GM19463 (cell line): ENCODE data around the gene COG5.

Experiments
- ATAC-seq: cut with Tn5 transposase; IDR thresholded peaks from one replicate; pipeline ENCODE4 v1.9.1; 2021; ENCODE audit warnings: mild to moderate bottlenecking, moderate library complexity; ENCODE audit not compliant: unreplicated experiment

Gene COG5

DNA sequence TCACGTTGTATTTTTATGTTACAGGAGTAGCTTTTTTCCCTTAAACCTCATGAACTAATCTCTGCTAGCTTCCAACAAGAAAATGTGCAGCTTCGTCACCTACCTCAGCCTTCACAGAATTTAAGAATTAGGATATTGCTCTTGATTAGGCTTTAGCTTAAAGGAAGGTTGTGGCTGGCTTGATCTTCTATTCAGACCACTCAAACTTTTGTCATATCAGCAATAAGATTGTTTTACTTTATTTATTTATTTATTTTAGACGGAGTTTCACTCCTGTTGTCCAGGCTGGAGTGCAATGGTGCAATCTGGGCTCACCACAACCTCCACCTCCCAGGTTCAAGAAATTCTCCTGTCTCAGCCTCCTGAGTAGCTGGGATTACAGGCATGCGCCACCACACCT is 219.4 kb downstream of the COG5 start:
- no peak for ATAC-seq

DNA sequence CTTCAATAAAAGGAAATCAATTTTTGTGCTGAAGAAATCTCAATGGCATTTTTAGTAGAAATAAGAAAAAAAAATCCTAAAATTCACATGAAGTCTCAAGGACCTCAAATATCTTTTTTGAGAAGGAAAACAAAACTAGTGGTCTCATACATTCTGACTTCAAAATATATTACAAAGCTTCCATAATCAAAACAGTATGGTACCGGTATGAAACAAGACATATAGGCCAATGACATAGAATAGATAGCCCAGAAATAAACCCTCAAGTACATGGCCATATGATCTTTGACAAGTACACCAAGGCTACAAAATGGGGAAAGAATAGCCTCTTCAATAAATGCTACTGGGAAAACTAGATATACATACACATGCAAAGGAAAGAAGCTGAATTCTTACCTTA is 225.6 kb downstream of the COG5 start:
- no peak for ATAC-seq

DNA sequence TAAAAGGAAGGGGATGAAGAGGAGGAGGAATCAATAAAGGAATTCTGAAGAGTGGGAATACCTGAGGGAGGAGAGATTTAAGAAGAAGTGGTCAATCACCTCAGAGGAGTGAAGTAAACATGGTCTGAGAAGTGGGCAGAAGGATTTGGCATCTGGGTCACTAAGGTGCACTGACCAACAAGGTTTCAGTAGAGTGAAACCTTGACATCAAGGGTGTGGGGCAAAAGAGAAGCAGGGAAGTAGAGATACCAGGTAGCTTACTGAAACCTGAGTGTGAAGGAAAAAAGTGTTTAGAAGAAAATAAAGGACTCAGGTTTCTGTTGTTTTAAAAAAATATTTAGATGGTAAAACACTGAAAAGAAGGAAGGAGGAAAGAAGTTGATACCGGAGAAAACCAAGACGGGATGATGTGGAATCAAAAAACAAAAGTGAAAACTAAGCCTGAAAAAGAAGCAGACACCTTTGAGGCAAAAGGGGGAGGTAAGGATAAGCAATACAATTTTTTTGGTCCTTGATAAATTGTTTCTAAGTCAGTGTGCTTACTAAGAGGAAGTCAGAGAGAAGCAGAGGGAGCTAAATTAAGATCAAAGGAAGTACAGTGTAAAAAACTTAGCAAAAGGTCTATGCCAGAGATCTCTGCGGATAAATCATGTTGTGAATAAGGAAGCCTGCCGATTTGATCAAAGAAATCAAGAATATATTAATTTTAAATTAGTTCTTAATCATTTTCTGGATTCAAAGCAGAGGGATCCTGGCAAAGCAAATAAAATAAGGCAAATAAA is 231.0 kb downstream of the COG5 start:
- ATAC-seq: peak; percentile 50

DNA sequence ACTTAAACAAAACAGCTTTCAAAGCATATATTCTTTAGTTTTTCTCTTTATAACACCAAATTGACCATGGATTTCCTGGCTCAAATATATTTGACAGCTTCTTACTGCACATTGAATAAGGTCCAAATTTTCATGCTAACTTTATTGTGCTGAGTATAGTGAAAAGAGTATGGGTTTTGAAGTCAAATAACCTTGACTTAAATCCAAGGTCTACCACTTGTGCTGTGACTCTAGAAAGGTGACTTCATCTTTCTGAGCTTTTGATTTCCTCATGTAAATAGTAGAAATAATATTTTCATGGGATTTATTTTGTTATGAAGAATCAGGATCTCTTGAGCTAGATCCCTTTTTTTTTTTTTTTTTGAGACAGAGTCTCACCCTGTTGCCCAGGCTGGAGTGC is 233.2 kb downstream of the COG5 start:
- ATAC-seq: no peak

DNA sequence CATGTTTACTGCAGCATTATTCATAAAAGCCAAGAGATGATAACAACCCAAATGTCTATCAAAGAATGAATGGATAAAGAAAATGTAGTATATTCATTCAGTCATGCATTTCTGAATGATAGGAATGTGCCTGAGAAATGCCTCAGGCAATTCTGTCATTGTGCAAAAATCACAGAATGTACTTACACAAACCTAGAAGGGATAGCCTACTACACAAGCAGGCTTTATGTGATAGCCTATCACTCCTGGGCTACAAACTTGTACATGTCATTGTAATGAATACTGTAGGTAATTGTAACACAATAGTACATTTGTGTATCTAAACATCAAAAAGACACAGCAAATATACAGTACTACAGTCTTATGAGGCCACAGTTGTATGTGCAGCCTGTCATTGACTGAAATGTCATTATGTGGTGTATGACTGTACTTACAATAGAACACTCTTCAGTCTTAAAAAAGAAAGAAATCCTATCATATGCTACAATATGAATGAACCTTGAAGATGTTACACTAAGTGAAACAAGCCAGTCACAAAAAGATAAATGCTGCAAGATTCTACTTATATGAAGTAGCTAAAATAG is 235.6 kb downstream of the COG5 start:
- no peak for ATAC-seq

DNA sequence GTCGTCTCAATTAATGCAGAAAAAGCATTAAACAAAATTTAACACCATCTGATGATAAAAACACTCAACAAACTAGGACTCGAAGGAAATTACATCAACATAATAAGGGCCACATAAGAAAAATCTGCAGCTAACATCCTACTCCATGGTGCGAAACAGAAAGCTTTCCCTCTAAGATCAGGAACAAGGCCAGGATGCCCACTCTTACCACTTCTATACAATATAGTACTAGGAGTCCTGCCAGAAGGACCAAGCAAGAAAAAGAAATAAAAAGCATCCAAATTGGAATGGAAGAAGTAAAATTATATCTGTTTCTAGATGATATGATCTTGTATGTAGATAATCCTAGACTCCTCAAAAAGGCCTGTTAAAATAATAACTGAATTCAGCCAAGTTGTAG is 237.7 kb downstream of the COG5 start:
- ATAC-seq: no peak

DNA sequence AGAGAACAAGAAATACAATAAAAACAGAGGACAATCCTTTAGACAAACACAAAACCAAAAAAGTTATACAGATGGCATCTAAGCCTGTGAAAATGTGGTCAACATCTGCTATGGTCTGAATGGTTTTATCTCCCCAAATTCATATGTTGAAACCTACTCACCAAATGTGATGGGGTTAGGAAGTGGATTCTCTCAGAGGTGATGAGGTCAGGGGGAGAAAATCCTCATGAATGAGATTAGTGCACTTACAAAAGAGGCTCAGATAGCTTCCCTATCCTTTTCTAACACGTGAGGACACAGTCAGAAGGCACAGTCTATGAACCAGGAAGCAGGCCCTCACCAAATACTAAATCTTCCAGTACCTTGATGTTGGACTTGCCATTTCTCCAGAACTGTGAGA is 241.7 kb downstream of the COG5 start:
- no peak for ATAC-seq

DNA sequence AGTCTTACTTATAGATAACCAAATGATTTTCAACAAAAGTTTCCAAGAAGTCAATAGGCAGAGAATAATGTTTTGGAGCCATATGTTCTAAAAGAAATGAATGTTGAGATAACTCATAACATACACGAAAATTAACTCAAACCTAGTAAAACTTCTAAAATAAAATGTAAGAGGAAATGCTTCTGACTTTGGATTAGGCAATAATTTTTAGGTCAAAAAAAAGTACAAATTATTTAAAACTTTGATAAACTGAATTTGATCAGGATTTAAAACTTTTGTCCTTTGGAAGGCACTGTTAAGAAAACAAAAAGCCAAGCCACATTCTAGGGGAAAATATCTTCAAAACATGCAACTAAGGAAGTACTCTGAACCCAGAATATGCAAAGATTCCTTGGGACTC is 242.1 kb downstream of the COG5 start:
- no peak for ATAC-seq

DNA sequence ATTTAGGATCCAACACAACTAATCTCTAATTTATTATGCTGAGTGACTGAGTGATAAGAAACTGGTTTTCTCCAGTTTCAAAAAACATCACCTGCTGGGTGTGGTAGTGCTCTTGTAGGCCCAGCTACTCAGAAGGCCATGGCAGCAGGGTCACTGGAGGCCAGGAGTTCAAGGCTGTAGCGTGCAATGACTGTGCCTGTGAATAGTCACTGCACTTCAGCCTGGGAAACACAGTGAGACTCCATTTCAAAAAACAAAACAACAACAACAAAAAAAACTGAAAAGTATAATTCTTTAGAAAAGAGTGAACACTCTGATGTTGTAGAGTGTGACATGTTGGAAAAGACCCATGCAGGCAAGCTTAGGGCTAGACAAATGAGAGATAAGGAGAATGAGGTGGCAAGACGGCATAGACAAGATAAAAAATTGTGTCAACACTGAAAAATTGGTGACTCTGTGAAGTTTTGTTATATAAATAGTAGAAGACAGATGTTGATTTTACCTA is 243.9 kb downstream of the COG5 start:
- ATAC-seq: no peak

DNA sequence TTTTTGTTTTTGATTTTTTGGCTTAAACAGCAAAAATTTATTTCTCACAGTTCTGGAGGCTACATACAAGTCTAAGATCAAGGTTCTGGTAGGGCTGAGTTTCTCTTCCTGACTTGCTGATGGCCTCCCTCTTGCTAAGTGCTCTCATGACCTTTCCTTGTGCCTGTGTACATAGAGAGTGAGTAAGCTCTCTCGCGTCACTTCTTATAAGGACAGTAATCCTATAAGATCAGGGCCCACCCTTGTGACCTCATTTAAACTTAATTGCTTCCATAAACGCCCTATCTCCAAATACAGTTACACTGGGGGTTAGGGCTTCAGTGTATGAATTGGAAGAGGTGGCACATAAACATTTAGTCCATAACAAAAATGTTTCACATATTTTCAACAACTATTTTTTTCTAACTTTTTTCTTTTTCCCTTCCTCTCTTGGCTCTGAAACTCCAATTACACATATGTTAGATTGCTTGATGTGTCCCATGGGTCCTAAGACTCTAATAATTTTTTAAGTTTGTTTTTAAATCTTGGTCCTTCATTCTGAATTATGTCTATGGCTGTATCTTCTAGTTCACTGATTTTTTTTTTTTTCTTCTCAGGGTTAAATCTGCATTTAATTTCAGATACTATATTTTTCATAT is 245.1 kb downstream of the COG5 start:
- no peak for ATAC-seq

DNA sequence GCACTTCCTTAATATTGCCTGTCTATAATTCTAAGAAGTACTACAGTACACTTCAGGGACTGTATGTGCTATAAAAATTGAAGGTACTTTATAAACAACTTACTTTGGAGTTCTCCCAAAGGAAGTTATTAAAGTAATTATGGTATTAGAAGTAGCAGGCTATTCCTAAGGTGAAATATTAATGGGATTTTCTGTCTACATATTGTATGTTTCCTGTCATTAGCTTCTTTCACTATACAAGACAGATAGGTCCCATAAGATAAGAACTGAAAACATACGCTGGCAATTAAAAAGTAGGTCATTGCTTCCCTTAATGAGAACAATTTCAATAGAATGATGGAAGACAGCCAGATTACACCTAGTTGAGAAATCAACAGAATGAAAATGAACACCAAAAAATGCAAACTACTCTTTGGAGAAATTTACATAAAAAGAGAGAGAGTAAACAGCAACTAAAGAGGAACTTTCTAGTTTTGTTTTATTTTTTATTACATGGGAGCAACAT is 248.0 kb downstream of the COG5 start:
- no peak for ATAC-seq

DNA sequence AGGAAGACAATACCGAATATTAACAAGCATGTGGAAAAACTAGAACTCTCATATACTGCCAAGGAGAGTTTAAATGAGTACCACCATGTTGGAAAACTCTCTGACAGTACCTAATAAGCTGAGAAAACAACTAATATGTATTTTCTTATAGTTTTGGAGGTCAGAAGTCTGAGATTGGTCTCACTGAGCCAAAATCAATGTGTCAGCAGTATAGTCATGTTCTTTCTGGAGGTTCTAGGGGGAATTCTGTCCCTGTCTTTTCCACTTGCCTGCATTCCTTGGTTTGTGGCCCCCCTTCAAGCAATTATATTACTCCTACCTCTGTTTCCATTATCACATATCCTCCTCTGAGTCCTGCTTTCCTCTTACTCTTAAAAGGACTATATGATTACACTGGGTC is 250.4 kb downstream of the COG5 start:
- no peak for ATAC-seq

DNA sequence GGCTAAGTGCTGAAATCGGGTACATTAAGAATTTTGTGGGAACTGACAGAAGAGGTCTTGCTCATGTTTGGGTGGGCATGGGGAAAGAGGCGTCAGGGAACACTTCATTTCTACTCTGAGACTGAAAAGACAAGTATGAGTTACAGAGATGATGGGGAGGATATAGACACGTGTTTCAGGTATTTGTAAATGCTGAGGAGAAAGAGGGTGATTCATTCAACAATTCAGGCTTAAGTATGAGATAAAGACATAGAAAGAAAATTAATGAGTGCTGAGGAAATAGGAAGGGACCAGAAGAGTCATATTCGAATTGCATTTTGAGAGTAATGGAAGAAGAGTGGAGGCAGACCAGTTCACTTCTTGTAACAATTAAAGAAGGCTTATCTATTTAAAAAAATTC is 251.3 kb downstream of the COG5 start:
- no peak for ATAC-seq

DNA sequence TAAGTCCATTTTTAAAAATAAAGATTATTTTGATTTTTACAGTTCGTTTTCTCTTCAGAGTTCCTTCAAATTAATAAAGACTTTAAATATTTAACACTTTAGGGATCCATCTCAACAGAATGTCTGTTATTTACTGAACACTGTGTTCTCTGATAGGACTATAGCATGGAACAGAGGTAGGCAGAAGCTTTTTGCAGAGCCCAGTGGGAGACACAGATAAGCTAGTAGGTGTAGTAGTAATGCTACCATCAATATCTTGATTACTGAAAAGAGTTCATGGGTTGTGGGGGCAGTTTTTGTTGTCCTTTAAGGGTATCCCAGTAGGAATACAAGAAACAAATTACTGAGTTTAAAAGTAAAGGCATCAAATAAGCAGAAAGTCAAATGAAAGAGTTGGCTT is 254.4 kb downstream of the COG5 start:
- no peak for ATAC-seq

DNA sequence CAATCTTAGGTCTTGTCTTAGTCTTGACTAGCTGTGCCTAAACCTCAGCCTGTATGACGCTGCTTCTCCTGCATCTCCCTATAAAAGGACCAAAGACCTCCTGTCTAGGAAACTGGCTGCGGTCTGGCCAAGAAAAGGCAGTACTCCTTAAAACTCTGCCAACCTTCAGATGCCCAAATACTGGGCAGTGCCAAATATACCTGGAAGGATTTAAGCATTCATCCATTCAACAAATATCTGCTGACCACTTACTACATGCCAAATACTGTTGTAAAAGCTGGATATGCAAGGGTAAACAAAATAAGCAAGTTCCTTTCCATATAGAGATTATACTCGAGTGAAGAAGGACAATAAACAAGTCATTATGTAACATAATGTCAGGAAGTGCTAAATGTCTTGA is 259.1 kb downstream of the COG5 start:
- no peak for ATAC-seq

DNA sequence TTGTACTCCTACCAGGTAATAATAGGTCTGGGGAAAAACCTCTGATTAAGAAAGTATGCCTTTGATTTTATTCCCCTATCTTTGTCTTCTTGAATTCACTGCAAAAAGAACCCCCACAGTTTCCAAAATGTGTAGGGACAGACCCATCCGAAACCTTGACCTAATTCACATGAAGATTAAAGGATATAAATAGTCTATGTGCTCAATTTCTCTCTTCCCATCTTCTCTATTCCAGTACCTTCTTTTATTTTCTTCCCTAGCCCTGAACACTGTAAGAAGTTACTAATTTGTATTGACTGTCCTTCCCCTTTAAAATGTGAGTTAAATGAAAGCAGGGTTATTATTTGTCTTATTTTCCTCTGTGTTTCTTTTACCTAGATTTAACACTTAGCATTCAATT is 259.7 kb downstream of the COG5 start:
- ATAC-seq: no peak

DNA sequence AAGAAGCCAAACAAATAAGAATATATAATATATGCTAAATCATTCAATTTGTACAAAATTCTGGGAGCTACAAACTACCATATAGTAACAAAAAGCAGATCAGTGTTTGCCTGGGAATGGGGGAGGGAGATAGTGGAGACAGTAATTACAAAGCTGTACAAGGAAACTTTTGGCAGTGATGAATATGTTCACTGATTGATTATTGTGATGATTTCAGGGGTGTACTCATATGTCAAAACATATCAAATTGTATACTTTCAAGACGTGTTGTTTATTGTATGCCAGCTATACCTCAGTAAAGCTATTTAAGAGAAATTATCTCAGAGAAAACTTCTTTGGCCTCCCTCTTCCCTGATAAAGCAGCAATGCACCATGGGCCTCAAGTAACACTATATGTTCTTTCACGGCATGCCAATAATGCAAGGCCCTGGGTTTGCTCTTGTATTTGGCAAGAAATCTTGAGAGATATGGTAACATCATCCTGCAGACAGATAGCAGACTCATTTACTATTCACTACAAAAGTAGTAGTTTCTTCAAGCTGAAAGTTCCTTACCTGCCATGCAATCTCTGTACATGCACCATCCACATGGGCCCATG is 261.4 kb downstream of the COG5 start:
- no peak for ATAC-seq

DNA sequence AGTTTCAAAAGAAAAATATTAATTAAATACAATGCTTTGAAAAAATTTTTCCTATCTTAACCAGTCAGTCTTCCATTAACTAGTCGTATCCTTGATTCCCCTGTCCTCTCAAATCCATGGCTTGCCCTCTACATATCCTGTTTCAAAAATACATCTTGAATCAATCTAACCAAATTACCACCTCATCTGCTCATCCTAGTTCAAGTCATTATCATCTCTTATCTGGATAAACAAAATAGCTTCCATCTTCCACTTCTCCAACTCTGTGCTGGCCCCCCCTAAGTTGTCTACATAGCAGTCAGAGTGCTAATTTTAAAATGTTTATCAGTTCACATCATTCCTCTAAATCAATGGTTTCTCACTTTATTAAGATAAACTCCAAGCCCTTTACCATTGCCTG is 269.5 kb downstream of the COG5 start:
- no peak for ATAC-seq

DNA sequence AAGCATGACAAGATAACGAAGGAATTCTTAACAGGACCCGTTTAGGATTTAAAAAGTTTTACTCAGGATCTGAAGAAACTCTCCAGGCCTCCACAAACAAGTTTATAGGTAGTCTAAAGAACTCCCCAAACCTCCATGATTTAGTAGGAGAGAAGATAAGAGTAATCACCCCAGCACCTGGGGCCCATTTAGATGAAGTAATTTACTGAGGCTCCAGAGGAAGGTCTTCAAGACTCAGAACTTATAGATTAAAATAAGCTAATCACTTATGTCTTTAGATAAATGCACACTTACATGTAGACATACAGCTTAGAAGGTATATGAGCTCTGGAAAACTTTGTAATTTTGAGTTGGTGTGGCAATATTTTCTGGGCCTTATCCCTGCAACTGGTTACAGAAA is 271.1 kb downstream of the COG5 start:
- ATAC-seq: no peak

DNA sequence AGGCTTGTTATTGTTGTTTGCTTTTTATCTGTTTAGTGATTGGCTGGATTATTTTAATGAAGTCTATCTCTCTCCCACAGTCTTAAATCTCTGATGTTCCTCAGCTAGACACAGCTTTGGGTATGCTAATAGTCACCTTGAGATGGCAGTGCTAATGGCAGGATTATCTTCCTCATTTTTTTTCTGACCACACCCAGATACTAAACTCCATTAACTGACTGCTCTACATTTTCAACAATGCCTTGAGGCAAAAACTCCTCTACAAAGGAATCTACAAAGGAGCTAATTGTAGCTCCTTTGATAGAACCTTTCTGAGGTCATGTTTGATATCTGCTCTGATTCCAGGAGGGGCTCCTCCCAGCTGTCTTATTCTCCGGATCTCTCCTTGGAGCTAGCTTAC is 272.3 kb downstream of the COG5 start:
- ATAC-seq: no peak

DNA sequence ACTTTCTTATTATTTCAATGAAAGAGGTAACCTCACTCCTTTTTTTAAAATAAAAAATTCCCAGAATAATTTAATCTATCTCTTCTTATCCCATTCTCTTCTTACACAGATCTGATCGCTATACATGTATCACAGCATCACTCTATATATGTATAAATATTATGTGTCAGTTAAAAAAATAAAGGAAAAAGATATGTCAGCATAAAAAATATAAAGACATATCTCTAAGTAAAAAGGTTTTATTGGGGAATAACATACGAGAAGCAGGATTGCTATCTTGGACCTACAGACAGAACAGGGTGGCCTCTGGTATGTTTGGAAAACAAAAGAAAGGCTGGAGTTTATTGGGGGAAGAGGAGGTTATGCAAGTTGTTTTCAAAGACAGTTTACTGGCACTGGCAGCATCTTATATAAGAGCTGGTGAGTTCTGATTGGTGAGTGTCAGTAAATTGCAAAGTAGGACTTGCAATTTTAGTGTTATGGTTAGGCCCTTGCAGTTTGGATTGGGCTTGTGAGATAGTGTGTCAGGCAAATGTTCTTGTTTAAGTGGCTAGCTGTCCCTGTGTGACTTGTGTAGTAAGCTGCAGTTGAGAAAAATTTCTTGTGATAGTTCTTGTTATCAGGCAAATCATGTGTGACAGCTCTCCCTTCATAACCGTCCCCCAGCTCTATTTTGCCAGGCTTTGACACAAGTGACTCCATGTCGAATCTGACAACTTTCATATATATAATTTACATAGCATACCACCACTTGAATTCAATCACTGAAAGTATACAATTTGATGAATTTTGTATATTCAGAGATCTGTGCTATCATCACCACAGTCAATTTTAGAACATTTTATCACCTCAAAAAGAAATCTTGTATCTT is 276.7 kb downstream of the COG5 start:
- no peak for ATAC-seq
